ENCODE results near the gene ZNF169.

- TF ChIP-seq EZH2phosphoT487 (IDR thresholded peaks at IDR 0.05; ENCODE audit: insufficient read depth, low read depth) = no peak
- no peak for TF ChIP-seq EZH2 (IDR thresholded peaks at IDR 0.05; ENCODE audit: insufficient read depth, poor library complexity, severe bottlenecking)
These were observed at the start of gene ZNF169 for GRCh38 chr9:94259077-94259862.

Data from GM23248 (cell line).